Naive thymus-derived CD4-positive, alpha-beta T cell (primary cell): ENCODE data around the gene CCDC91. TPM values are rescaled to one million over a fixed set of nuclear protein-coding genes. Genes with fewer than 3 reads are reported as not detected.

Source experiments
- ATAC-seq: fragments of 150-1000 bp; cut with Tn5 transposase; 2 replicates; pipeline ENCODE4 v1.10.0; 2021; ENCODE audit warnings: mild to moderate bottlenecking, moderate library complexity
- CTCF ChIA-PET: fragments of 350-600 bp; sonication (Branson Sonifier 250); formaldehyde crosslinking; loops from one replicate; lab custom pipeline; 2021; ENCODE audit warnings: antibody characterized with exemption; lab: Charles Lee
- POLR2A ChIA-PET: fragments of 350-600 bp; sonication (Branson Sonifier 250); formaldehyde crosslinking; loops from one replicate; lab custom pipeline; 2021; ENCODE audit warnings: antibody characterized with exemption, inconsistent platforms; lab: Charles Lee
- DNase-seq, 9 donors: peaks; one replicate each; pipeline versions ENCODE4 v3.0.0 to v3.0.0-alpha.2; 2020 to 2022; ENCODE audit warnings: mixed read lengths in 1 of 9
- H3K27ac ChIP-seq: one replicate; pipeline ENCODE4 v1.7.0; 2013; ENCODE audit warnings: mild to moderate bottlenecking, low read depth, low read length, moderate library complexity
- H3K27me3 ChIP-seq, 2 donors: one replicate each; pipeline ENCODE4 v1.7.0; 2013; ENCODE audit warnings: low read length in 2 of 2, mild to moderate bottlenecking in 2 of 2, moderate library complexity in 2 of 2; ENCODE audit not compliant: control insufficient read depth in 2 of 2, insufficient read depth in 2 of 2
- H3K36me3 ChIP-seq, 3 experiments: 1 replicate in 2 of 3; 2 replicates in 1 of 3; pipeline ENCODE4 v1.7.0; 2013; ENCODE audit warnings: low read length in 3 of 3, mild to moderate bottlenecking in 3 of 3, moderate library complexity in 1 of 3; ENCODE audit not compliant: insufficient read depth in 3 of 3, control insufficient read depth in 2 of 3
- H3K4me1 ChIP-seq, 2 donors: one replicate each; pipeline ENCODE4 v1.7.0; 2013; ENCODE audit warnings: low read length in 2 of 2, mild to moderate bottlenecking in 2 of 2, moderate library complexity in 1 of 2; ENCODE audit not compliant: control insufficient read depth in 2 of 2, insufficient read depth in 2 of 2
- H3K4me3 ChIP-seq: 2 replicates; pipeline ENCODE4 v1.7.0; 2013; ENCODE audit warnings: mild to moderate bottlenecking, low read length
- H3K9me3 ChIP-seq, 3 experiments: 1 replicate in 2 of 3; 2 replicates in 1 of 3; pipeline ENCODE4 v1.7.0; 2013; ENCODE audit warnings: low read length in 3 of 3; ENCODE audit not compliant: control insufficient read depth in 2 of 3
- H3K27ac Mint-ChIP-seq, 9 donors: one replicate each; pipeline ENCODE4 v1.8.0; 2020 to 2022; ENCODE audit warnings: mixed read lengths in 9 of 9, mild to moderate bottlenecking in 8 of 9, moderate library complexity in 5 of 9, inconsistent platforms in 2 of 9
- H3K27me3 Mint-ChIP-seq, 5 donors: one replicate each; pipeline ENCODE4 v1.8.0; 2021 to 2022; ENCODE audit warnings: mixed read lengths in 5 of 5, mild to moderate bottlenecking in 1 of 5
- H3K36me3 Mint-ChIP-seq, 5 donors: one replicate each; pipeline ENCODE4 v1.8.0; 2020 to 2022; ENCODE audit warnings: mixed read lengths in 5 of 5, mild to moderate bottlenecking in 3 of 5, inconsistent platforms in 1 of 5
- H3K4me1 Mint-ChIP-seq, 7 donors: one replicate each; pipeline ENCODE4 v1.8.0; 2020 to 2022; ENCODE audit warnings: mixed read lengths in 7 of 7, mild to moderate bottlenecking in 3 of 7, inconsistent platforms in 1 of 7
- H3K4me3 Mint-ChIP-seq, 10 donors: one replicate each; pipeline ENCODE4 v1.8.0; 2020 to 2022; ENCODE audit warnings: mild to moderate bottlenecking in 10 of 10, mixed read lengths in 10 of 10, moderate library complexity in 6 of 10, inconsistent platforms in 2 of 10
- H3K9me3 Mint-ChIP-seq, 11 donors: one replicate each; pipeline ENCODE4 v1.8.0; 2020 to 2022; ENCODE audit warnings: mixed read lengths in 11 of 11, mild to moderate bottlenecking in 4 of 11, inconsistent platforms in 1 of 11, moderate library complexity in 1 of 11
- intact Hi-C, 2 donors: fragments of 100-400 bp; cut with micrococcal nuclease; formaldehyde crosslinking; loops; one replicate each; pipeline ENCODE4 v1.15.1; 2023
- polyA plus RNA-seq, 2 donors: library from polyadenylated mRNA; unstranded; fragments of 300-500 nt; fragmentation: Illumina TruSeq; gene quantifications; one replicate each; pipeline ENCODE4 v1.2.3, GENCODE V29; 2021
- total RNA-seq, 6 experiments: library from RNA in 5 of 6; stranded (reverse) in 5 of 6; gene quantifications; 1 replicate in 5 of 6; 2 replicates in 1 of 6; pipeline ENCODE4 v1.2.3 and lab custom pipeline; 2021 to 2026

The CCDC91 gene
- total and polyA plus RNA-seq, 7 experiments from 2014 or later = 20.2 to 105 (median 78.0) TPM

DNA sequence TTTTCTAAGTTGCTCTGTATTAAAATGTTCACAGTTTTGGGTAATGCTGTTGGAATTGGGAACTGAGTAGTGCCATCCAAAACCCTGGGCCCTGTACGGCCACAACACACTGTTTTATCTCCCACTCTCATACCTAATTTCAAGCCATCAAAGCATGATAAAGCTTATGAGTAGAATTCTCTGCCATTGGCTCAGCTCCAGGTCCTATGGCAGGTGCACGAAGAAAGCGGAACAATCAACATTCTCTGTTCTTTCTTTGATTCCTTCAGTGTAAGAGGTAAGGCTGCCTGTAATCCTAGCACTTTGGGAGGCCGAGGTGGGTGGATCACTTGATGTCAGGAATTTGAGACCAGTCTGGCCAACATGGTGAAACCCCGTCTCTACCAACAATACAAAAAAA, 394.9 kb downstream of the CCDC91 start:
- ChIA-PET POLR2A (no interaction called here), CTCF (no interaction called here)
- ATAC-seq (no peak), DNase-seq (no peak)
- H3K4me3 ChIP-seq = no peak overlapping the region
- H3K27ac ChIP-seq = no peak overlapping the region
- no peak overlapping the region for H3K4me3 Mint-ChIP-seq
- H3K27ac Mint-ChIP-seq = no peak overlapping the region
- H3K9me3 Mint-ChIP-seq = peaks cover 0 to 6% (median 4%) of the 10 kb centered on the region in 11 donors
- peaks cover 0 to 4% (median 2%) of the 10 kb centered on the region in 7 donors for H3K4me1 Mint-ChIP-seq
- no peaks in the 10 kb centered on the region for H3K4me1 ChIP-seq
- H3K36me3 Mint-ChIP-seq = peaks cover 0 to 3% (median 0%) of the 10 kb centered on the region in 5 donors
- H3K9me3 ChIP-seq = no peaks in the 10 kb centered on the region
- H3K27me3 ChIP-seq = no peaks in the 10 kb centered on the region
- peaks cover 0 to 6% (median 0%) of the 10 kb centered on the region in 5 donors for H3K27me3 Mint-ChIP-seq
- H3K36me3 ChIP-seq = no peaks in the 10 kb centered on the region
- intact Hi-C loops = no loop called here

- Histone ChIP-seq H3K4me3 (no peak overlapping the region), H3K9me3 (no peaks in the 10 kb centered on the region), H3K36me3 (no peaks in the 10 kb centered on the region), H3K27me3 (no peaks in the 10 kb centered on the region), H3K4me1 (no peaks in the 10 kb centered on the region), H3K27ac (no peak overlapping the region)
- H3K9me3 Mint-ChIP-seq = peaks cover 0 to 19% (median 7%) of the 10 kb centered on the region in 11 donors
- DNase-seq (no peak), ATAC-seq (no peak)
- H3K36me3 Mint-ChIP-seq = no peaks in the 10 kb centered on the region
- intact Hi-C loops = no loop called here
- ChIA-PET POLR2A (no interaction called here), CTCF (no interaction called here)
- no peak overlapping the region for H3K4me3 Mint-ChIP-seq
- H3K27me3 Mint-ChIP-seq = peaks cover 0 to 6% (median 0%) of the 10 kb centered on the region in 5 donors
- H3K27ac Mint-ChIP-seq = no peak overlapping the region
- peaks cover 0 to 4% (median 2%) of the 10 kb centered on the region in 7 donors for H3K4me1 Mint-ChIP-seq
These were observed 396.2 kb downstream of the CCDC91 start for GRCh38 chr12:28586481-28586880.

GRCh38 chr12:28591831-28592230, 401.6 kb downstream of the CCDC91 start:
- no peak overlapping the region for H3K27ac Mint-ChIP-seq
- no peaks in the 10 kb centered on the region for H3K4me1 Mint-ChIP-seq
- H3K36me3 Mint-ChIP-seq = peaks cover 0 to 13% (median 3%) of the 10 kb centered on the region in 5 donors
- no peak overlapping the region for H3K4me3 Mint-ChIP-seq
- DNase-seq (no peak), ATAC-seq (no peak)
- POLR2A ChIA-PET = no interaction called here
- H3K27me3 ChIP-seq = no peaks in the 10 kb centered on the region
- no peak overlapping the region for H3K27ac ChIP-seq
- H3K9me3 Mint-ChIP-seq = peaks cover 7 to 36% (median 20%) of the 10 kb centered on the region in 11 donors
- H3K4me1 ChIP-seq = no peaks in the 10 kb centered on the region
- peaks cover 0 to 13% (median 2%) of the 10 kb centered on the region in 3 experiments for H3K9me3 ChIP-seq
- intact Hi-C loops = no loop called here
- peaks cover 0 to 11% (median 6%) of the 10 kb centered on the region in 5 donors for H3K27me3 Mint-ChIP-seq
- no peaks in the 10 kb centered on the region for H3K36me3 ChIP-seq
- CTCF ChIA-PET = no interaction called here
- no peak overlapping the region for H3K4me3 ChIP-seq

Other genes with a start within 250 kb of the CCDC91 start
- gene PTHLH, start 217.7 kb upstream of the CCDC91 start, total RNA-seq = not detected
- not detected for gene PTHLH, start 217.7 kb upstream of the CCDC91 start, polyA plus RNA-seq